NCI-H1930 (cell line): ENCODE results near the gene PDIK1L.

Experiments
- DNase-seq, 2 experiments: peaks; one replicate each; lab custom pipeline; 2025; lab: John Stamatoyannopoulos, UW

Gene PDIK1L

GRCh38 chr1:26170472-26170821, 58.8 kb downstream of the PDIK1L start:
- DNase-seq: no peak

GRCh38 chr1:26171084-26172072, 59.8 kb downstream of the PDIK1L start, which contains the start of gene ZNF593OS:
TSS of gene ZNF593OS (minus strand) at chr1:26171832. CDS start at chr1:26171661, 171 bp downstream.
- DNase-seq: no peak
